A549 (cell line): ENCODE data around the gene BUB1B.

Source experiments
- CTCF ChIP-seq: fragments of >200 bp; sonication (Bioruptor Twin); formaldehyde crosslinking; IDR thresholded peaks from 3 replicates; pipeline ENCODE4 v1.5.1; 2016
- E2F6 ChIP-seq: IDR thresholded peaks from 2 replicates; pipeline ENCODE4 v1.6.1; 2012; ENCODE audit warnings: low read depth, borderline replicate concordance
- HDAC2 ChIP-seq: fragments of 200-600 bp; sonication (generic); IDR thresholded peaks from 2 replicates; pipeline ENCODE4 v1.6.1; 2016
- NFE2L2 ChIP-seq: fragments of 150-350 bp; conservative IDR thresholded peaks from 2 replicates; pipeline ENCODE4 v1.6.1; 2014; ENCODE audit warnings: low read length
- RFX5 ChIP-seq: fragments of 450-650 bp; IDR thresholded peaks from 2 replicates; pipeline ENCODE4 v1.7.1; 2014; ENCODE audit warnings: antibody characterized with exemption, mild to moderate bottlenecking, moderate library complexity

GRCh38 chr15:40125950-40126349, 34.9 kb upstream of the BUB1B start:
- TF ChIP-seq CTCF (no peak), NFE2L2 (no peak), RFX5 (no peak), HDAC2 (no peak), E2F6 (no peak)
